HPDE6-E6E7 (cell line): ENCODE data around the gene BMP8B.

Experiments
- DNase-seq: peaks from one replicate; pipeline ENCODE4 v3.0.0; 2011; ENCODE audit warnings: missing footprints; ENCODE audit errors: extremely low spot score

BMP8B gene

DNA sequence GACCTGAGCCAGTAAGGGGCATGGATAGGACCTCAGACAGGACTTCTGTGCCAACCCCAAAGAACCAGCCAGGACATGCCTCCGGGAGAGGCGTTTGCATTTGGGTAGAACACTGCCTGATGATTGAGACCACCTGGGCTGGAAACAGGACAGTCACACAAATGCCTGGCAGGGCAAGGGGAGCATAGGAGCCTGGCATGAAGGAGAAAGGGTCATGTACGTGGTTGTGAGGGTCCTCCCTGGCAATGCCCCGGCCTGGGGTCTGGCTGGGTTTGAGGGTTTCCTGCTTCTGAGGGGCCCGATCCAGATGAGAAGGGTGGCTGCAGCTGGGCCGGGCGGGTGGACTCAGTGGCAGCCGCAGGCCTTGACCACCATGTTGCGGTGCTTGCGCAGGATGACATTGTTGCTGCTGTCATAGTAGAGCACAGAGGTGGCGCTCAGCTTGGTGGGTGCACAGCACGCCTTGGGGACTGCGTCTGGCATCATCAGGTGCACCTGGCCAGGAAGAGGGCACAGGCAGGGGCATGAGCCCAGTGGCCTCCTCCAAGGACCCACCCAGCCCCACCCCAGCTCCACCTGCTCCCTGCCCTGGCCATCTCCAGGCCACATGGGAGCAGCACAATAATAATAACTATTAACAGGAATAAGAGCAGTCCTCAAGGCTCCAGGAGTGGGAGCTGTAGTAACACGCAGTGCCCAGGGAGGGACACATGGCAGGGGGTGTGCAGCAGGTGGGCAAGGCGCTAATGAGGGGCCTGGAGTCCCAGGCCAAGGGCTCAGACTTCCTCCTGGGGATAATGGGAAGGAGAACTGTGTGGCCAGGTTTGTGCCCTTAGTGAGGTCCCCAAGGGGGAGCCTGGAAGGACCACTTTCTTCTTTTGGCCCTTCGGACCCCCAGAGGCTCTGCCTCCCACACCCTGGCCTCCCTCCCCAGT is 28.3 kb downstream of the BMP8B start:
- no peak for DNase-seq

GRCh38 chr1:39759436-39759726 is 29.3 kb downstream of the BMP8B start:
- DNase-seq: no peak

DNA sequence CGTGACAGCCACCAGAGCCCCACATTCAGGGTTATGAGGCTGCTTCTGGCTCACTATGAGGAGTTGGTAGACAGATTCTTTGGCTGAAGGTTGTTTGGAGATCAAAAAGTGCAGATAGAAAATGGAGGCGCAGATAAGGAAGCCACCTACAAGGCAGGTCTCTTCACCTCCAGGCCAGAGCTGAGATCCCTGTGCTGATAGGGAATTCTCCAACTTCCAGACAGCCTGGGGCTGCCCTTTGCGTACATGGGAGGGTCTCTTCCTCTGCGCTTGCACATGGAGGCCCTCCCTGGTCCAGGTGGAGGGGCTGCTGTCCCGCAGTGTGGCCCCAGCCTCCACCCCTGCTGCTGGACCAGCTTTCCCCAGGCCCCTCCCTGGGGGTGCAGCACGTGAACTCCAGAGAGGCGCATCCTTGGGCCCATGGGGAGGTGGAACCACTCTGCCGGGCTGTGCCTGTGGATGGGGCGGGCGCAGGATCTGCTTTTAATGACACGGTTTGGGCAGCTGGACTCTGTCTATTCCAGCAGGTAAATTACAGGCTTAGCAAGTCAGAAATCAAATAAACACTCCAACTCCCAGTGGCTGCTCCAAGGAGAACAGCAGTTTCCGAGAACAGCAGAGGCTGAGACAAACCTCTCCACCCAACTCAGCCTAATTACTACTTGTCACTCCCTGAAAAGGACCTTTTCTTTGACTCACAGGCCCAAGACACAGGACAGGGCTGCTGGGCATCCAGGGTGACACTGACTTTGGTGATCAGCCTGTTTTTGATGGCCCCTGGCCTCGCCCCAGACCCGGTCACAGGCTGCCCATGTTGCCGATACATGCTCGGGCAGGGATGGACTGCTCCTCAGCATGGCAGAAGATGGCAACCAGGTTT is 29.9 kb downstream of the BMP8B start:
- no peak for DNase-seq

- DNase-seq: no peak
Observed at GRCh38 chr1:39757501-39757900, 31.2 kb downstream of the BMP8B start.

GRCh38 chr1:39755965-39756659 is 32.6 kb downstream of the BMP8B start:
- DNase-seq: no peak

GRCh38 chr1:39754906-39755504 is 33.7 kb downstream of the BMP8B start:
- no peak for DNase-seq

GRCh38 chr1:39754026-39754570 is 34.6 kb downstream of the BMP8B start:
- no peak for DNase-seq

- no peak for DNase-seq
Observed at GRCh38 chr1:39753132-39754025, 35.3 kb downstream of the BMP8B start.

GRCh38 chr1:39752703-39753102 is 36.0 kb downstream of the BMP8B start:
- no peak for DNase-seq

GRCh38 chr1:39751595-39751994 is 37.1 kb downstream of the BMP8B start:
- no peak for DNase-seq

- DNase-seq: no peak
Observed at GRCh38 chr1:39745016-39745670, 43.5 kb downstream of the BMP8B start.

- DNase-seq: peak; percentile 83
Observed at GRCh38 chr1:39738622-39739366, 49.9 kb downstream of the BMP8B start, which contains the start of gene PPIE. Gene PPIE (plus strand): TSS chr1:39738882. CDS start chr1:39738901, 19 bp downstream.

DNA sequence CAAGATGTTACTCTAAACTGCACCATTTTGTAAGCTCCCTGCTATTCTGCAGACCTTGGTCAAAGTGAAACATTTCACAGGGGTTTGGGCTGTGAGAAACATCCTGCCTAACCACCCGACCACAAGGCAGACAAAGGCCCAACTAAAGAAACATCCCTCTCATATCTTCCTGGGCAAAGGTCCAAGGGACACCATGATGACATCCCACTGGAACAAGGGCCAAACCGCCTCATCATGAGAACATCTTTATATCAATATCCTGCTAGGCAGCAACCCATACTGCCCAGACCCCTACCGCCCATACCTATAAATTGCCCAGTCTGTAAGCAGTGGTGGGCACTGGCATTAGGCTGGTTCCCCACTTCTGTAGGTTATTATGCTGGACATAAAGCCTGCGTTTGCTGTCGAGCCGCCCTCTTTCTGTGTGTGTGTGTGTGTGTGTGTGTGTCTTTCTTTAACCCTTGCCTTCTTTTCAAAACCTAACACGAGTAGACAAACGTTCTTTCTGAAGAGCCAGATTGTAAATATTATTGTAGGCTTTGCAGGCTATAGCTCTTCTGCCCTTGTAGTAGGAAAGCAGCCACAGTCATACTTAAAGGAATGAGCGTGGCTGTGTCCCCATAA is 51.0 kb downstream of the BMP8B start:
- DNase-seq: no peak

- no peak for DNase-seq
Observed at GRCh38 chr1:39735731-39736130, 52.9 kb downstream of the BMP8B start.

- DNase-seq: no peak
Observed at GRCh38 chr1:39733161-39733560, 55.5 kb downstream of the BMP8B start.

- no peak for DNase-seq
Observed at GRCh38 chr1:39732730-39733129, 55.9 kb downstream of the BMP8B start.

DNA sequence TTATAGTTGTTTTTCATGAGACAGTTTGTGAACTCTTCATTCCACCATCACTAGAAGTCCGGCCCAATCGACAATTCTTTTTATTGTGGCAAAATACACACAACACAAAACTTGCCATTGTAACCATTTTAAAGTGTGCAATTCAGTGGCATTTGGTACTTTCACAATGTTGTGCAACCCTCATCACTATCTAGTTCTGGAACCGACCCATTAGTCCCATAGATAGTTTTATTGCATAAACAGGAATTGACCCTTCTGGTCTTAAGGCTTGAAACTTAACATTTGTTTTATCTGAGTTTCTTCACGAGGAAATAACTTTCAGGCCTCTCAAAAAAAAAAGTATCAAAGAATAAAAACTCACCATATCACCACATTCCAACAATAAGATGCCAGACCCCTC is 58.8 kb downstream of the BMP8B start:
- DNase-seq: no peak

DNA sequence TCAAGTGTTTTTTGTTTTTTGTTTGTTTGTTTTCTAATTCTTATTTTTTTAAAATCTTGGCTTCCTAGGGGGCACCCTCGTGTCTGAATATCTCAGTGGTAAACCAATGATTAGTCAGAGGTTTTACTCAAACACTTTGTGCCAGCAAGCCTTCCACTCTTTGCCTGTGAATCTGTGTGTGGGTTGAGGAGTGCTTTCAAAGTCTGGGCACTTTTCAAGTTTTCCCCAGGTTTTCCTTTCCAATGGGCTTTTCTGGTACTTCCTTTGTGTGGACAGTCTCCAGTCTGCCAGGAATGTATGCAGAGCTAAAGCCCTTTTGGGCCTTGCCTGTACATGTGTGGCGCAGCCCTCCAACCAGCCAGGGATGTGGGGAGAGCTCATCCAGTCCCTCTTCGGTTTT is 59.6 kb downstream of the BMP8B start:
- peak; percentile 20 for DNase-seq

DNA sequence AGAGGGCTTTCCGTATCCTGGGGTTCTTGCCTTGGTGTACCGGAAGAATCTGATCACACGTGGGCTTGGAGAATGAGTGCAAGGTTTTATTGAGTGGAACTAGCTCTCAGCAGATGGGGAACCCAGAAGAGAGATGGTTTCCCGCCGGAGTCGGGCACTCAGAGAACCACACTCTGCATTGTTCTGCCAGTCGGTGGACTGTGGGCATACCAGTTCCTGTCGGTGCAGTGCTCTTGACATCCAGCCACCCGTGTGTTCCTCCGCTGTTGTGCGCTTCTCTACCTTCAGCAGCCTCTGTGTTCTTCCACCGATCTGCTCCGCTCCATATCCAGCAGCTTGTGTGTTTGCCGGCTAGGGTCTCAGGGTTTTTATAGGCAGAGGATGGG is 60.7 kb downstream of the BMP8B start:
- no peak for DNase-seq
